Keratinocyte (primary cell): ENCODE data around the gene PPFIBP2. TPM values are rescaled to one million over a fixed set of nuclear protein-coding genes. Genes with fewer than 3 reads are reported as not detected.

ENCODE experiments used
- DNase-seq: peaks from one replicate; pipeline ENCODE4 v3.0.0-alpha.2; 2011; ENCODE audit warnings: low read depth, missing footprints, low spot score
- FAIRE-seq: peaks from 2 replicates; lab custom pipeline; 2011; peaks lifted over from hg19 to GRCh38; lab: Jason Lieb, UNC
- H2AFZ ChIP-seq: 2 replicates; pipeline ENCODE4 v1.6.0; 2012; ENCODE audit warnings: low read length, control low read depth, inconsistent platforms; ENCODE audit not compliant: control insufficient read depth
- H3K27ac ChIP-seq: 2 replicates; pipeline ENCODE4 v1.5.1; 2011; ENCODE audit warnings: low read length; ENCODE audit not compliant: control insufficient read depth, insufficient read depth
- H3K27me3 ChIP-seq: 3 replicates; pipeline ENCODE4 v1.6.0; 2011; ENCODE audit warnings: low read length; ENCODE audit not compliant: control insufficient read depth, insufficient read depth; ENCODE audit errors: extremely low read depth
- H3K36me3 ChIP-seq, 2 experiments: 2 replicates in 1 of 2; 3 replicates in 1 of 2; pipeline ENCODE4 v1.5.1; 2011; ENCODE audit warnings: low read length in 2 of 2, mild to moderate bottlenecking in 1 of 2; ENCODE audit not compliant: control insufficient read depth in 2 of 2, insufficient read depth in 2 of 2; ENCODE audit errors: extremely low read depth in 1 of 2
- H3K4me1 ChIP-seq: 3 replicates; pipeline ENCODE4 v1.5.1; 2011; ENCODE audit warnings: low read length; ENCODE audit not compliant: control insufficient read depth, insufficient read depth; ENCODE audit errors: extremely low read depth
- H3K4me2 ChIP-seq: 3 replicates; pipeline ENCODE4 v1.6.0; 2011; ENCODE audit warnings: low read depth, low read length; ENCODE audit not compliant: control insufficient read depth, insufficient read depth; ENCODE audit errors: extremely low read depth
- H3K4me3 ChIP-seq, 3 experiments: fragments of 200-600 bp in 1 of 3; sonication (generic) in 1 of 3; 2 replicates in 2 of 3; 3 replicates in 1 of 3; pipeline ENCODE4 v1.5.1; 2011 to 2016; ENCODE audit warnings: low read length in 3 of 3, mild to moderate bottlenecking in 3 of 3, control low read depth in 2 of 3, inconsistent platforms in 1 of 3, low read depth in 1 of 3, mixed read lengths in 1 of 3, mixed run types in 1 of 3, moderate library complexity in 1 of 3; ENCODE audit not compliant: control insufficient read depth in 2 of 3, insufficient read depth in 2 of 3; ENCODE audit errors: extremely low read depth in 1 of 3
- H3K79me2 ChIP-seq: 2 replicates; pipeline ENCODE4 v1.6.0; 2012; ENCODE audit warnings: low read length; ENCODE audit not compliant: control insufficient read depth, insufficient read depth
- H3K9ac ChIP-seq: 3 replicates; pipeline ENCODE4 v1.6.0; 2011; ENCODE audit warnings: low read length; ENCODE audit not compliant: control insufficient read depth, insufficient read depth; ENCODE audit errors: extremely low read depth
- H3K9me1 ChIP-seq: 3 replicates; pipeline ENCODE4 v1.6.0; 2011; ENCODE audit warnings: low read length; ENCODE audit not compliant: control insufficient read depth, insufficient read depth; ENCODE audit errors: extremely low read depth
- H3K9me3 ChIP-seq: 2 replicates; pipeline ENCODE4 v1.5.1; 2012; ENCODE audit warnings: low read depth, low read length; ENCODE audit not compliant: control insufficient read depth
- H4K20me1 ChIP-seq: 3 replicates; pipeline ENCODE4 v1.6.0; 2011; ENCODE audit warnings: low read length; ENCODE audit not compliant: control insufficient read depth, insufficient read depth; ENCODE audit errors: extremely low read depth
- CTCF ChIP-seq, 3 experiments: IDR thresholded peaks in 1 of 3; conservative IDR thresholded peaks in 1 of 3; optimal IDR thresholded peaks in 1 of 3; 2 replicates in 2 of 3; 3 replicates in 1 of 3; pipeline versions ENCODE3 to v1.5.1; 2011; ENCODE audit warnings: low read length in 3 of 3, mild to moderate bottlenecking in 3 of 3, moderate library complexity in 2 of 3, control low read depth in 1 of 3, inconsistent platforms in 1 of 3; ENCODE audit not compliant: insufficient read depth in 2 of 3; ENCODE audit errors: extremely low read depth in 1 of 3
- EZH2 ChIP-seq: IDR thresholded peaks from one replicate; pipeline ENCODE4 v1.6.1; 2012; ENCODE audit warnings: inconsistent platforms, mild to moderate bottlenecking, low read length, moderate library complexity
- dilution Hi-C: fragments of 300-500 bp; cut with MboI; formaldehyde crosslinking; loops from one replicate; pipeline ENCODE4 v1.7.0; 2020; ENCODE audit warnings: low sequenced_read_pairs; ENCODE audit not compliant: extremely low pct_ligation_motif_present
- polyA plus RNA-seq, 5 experiments: library from polyadenylated mRNA; depleted of rRNA in 3 of 5; stranded (reverse) in 3 of 5; stranded (forward) in 1 of 5; unstranded in 1 of 5; fragments of >200 nt; gene quantifications; 1 replicate in 1 of 5; 2 replicates in 3 of 5; 3 replicates in 1 of 5; pipeline versions ENCODE4 v1.2.1 to v1.2.3, GENCODE V29; 2011 to 2012; ENCODE audit warnings: missing spikeins in 2 of 5, low read depth in 1 of 5, low replicate concordance in 1 of 5

Gene PPFIBP2
- polyA plus RNA-seq, 1 donor (not counting 4 experiments of a cell fraction or from before 2014, with no cell fraction given), result 11.0 TPM

- no peaks in the 10 kb centered on the region for H3K79me2 ChIP-seq
- H3K27ac ChIP-seq, result no peak overlapping the region
- TF ChIP-seq EZH2 (no peak), CTCF (optimal IDR thresholded peaks at IDR 0.05 in 1 of 3, IDR thresholded peaks at IDR 0.05 in 1 of 3, conservative IDR thresholded peaks at IDR 0.05 in 1 of 3; ENCODE audit: extremely low read depth in 1 of 3, insufficient read depth in 2 of 3, low read length in 3 of 3) (no peak)
- no peak overlapping the region for H3K9ac ChIP-seq
- no peaks in the 10 kb centered on the region for H3K9me3 ChIP-seq
- H2AFZ ChIP-seq, result no peak overlapping the region
- H3K4me1 ChIP-seq, result peaks cover 8% of the 10 kb centered on the region
- H3K4me2 ChIP-seq, result no peak overlapping the region
- DNase-seq, result no peak
- H3K36me3 ChIP-seq, result no peaks in the 10 kb centered on the region
- FAIRE-seq, result no peak
- H3K9me1 ChIP-seq, result no peaks in the 10 kb centered on the region
- dilution Hi-C loops, result no loop called here
- H4K20me1 ChIP-seq, result no peaks in the 10 kb centered on the region
- no peak overlapping the region for H3K4me3 ChIP-seq
- H3K27me3 ChIP-seq, result no peaks in the 10 kb centered on the region
Observed at GRCh38 chr11:7551571-7551970, 37.8 kb downstream of the PPFIBP2 start.

GRCh38 chr11:7552666-7553065 lies 38.9 kb downstream of the PPFIBP2 start:
- no peaks in the 10 kb centered on the region for H3K4me1 ChIP-seq
- no peak overlapping the region for H3K4me3 ChIP-seq
- H3K79me2 ChIP-seq, result no peaks in the 10 kb centered on the region
- FAIRE-seq (no peak), DNase-seq (no peak)
- no peaks in the 10 kb centered on the region for H3K36me3 ChIP-seq
- TF ChIP-seq CTCF (optimal IDR thresholded peaks at IDR 0.05 in 1 of 3, IDR thresholded peaks at IDR 0.05 in 1 of 3, conservative IDR thresholded peaks at IDR 0.05 in 1 of 3; ENCODE audit: extremely low read depth in 1 of 3, insufficient read depth in 2 of 3, low read length in 3 of 3), result no peak
- TF ChIP-seq EZH2, result no peak
- H3K9ac ChIP-seq, result no peak overlapping the region
- no peaks in the 10 kb centered on the region for H3K9me1 ChIP-seq
- H3K27me3 ChIP-seq, result no peaks in the 10 kb centered on the region
- H2AFZ ChIP-seq, result no peak overlapping the region
- H3K9me3 ChIP-seq, result no peaks in the 10 kb centered on the region
- dilution Hi-C loops, result no loop called here
- no peak overlapping the region for H3K27ac ChIP-seq
- H3K4me2 ChIP-seq, result no peak overlapping the region
- no peaks in the 10 kb centered on the region for H4K20me1 ChIP-seq
